PC-3 (cell line): Measurements from ENCODE around the gene JOSD1. TPM values are rescaled to one million over a fixed set of nuclear protein-coding genes. Genes with fewer than 3 reads are reported as not detected.

Source experiments
- ATAC-seq: fragments of 200-7000 bp; cut with Tn5 transposase; 2 replicates; pipeline ENCODE4 v1.9.1; 2020; ENCODE audit warnings: mild to moderate bottlenecking, moderate library complexity
- BruUV-seq: library from RNA; stranded (reverse); fragments of 400-500 nt; replicated peaks from 2 replicates; lab custom pipeline; 2021; lab: Mats Ljungman, UMichigan
- CTCF ChIA-PET: fragments of 300-600 bp; sonication (Branson Sonifier 250); formaldehyde crosslinking; loops from one replicate; lab custom pipeline; 2022; ENCODE audit warnings: antibody characterized with exemption; lab: Charles Lee
- POLR2A ChIA-PET: fragments of 300-600 bp; sonication (Branson Sonifier 250); formaldehyde crosslinking; loops from one replicate; lab custom pipeline; 2022; ENCODE audit warnings: antibody characterized with exemption; ENCODE audit not compliant: unreplicated experiment; lab: Charles Lee
- DNase-seq: peaks from one replicate; pipeline ENCODE4 v3.0.0-alpha.2; 2015
- H2AFZ ChIP-seq: fragments of 300-600 bp; sonication (generic); 2 replicates; pipeline ENCODE4 v1.6.0; 2016; ENCODE audit warnings: antibody characterized with exemption, low read length
- H3F3A ChIP-seq: fragments of 300-600 bp; sonication (generic); one replicate; pipeline ENCODE4 v1.6.0; 2017; ENCODE audit warnings: antibody characterized with exemption, low read length, control low read depth, mild to moderate bottlenecking; ENCODE audit not compliant: unreplicated experiment
- H3K27ac ChIP-seq: fragments of 300-600 bp; sonication (generic); 2 replicates; pipeline ENCODE4 v1.5.1; 2016; ENCODE audit warnings: mild to moderate bottlenecking, low read length
- H3K27me3 ChIP-seq: fragments of 300-600 bp; sonication (generic); 2 replicates; pipeline ENCODE4 v1.6.1; 2016; ENCODE audit warnings: low read length, mixed read lengths
- H3K36me3 ChIP-seq: fragments of 300-600 bp; sonication (generic); 2 replicates; pipeline ENCODE4 v1.6.1; 2016; ENCODE audit warnings: low read depth, mixed run types, low read length, mixed read lengths
- H3K4me1 ChIP-seq: fragments of 300-600 bp; sonication (generic); 2 replicates; pipeline ENCODE4 v1.5.1; 2016; ENCODE audit warnings: low read length; ENCODE audit not compliant: insufficient read depth
- H3K4me2 ChIP-seq: fragments of 300-600 bp; sonication (generic); 2 replicates; pipeline ENCODE4 v1.6.0; 2016; ENCODE audit warnings: low read length
- H3K4me3 ChIP-seq: fragments of 300-600 bp; sonication (generic); 2 replicates; pipeline ENCODE4 v1.5.1; 2016; ENCODE audit warnings: mild to moderate bottlenecking, low read length, mixed read lengths
- H3K79me2 ChIP-seq: fragments of 300-600 bp; sonication (generic); 2 replicates; pipeline ENCODE4 v1.6.1; 2017; ENCODE audit warnings: low read length, mixed read lengths
- H3K9ac ChIP-seq: fragments of 300-600 bp; sonication (generic); 2 replicates; pipeline ENCODE4 v1.6.0; 2016; ENCODE audit warnings: mild to moderate bottlenecking, low read length
- H3K9me2 ChIP-seq: fragments of 300-600 bp; sonication (generic); replicated peaks from 2 replicates; pipeline ENCODE4 v1.6.1; 2016; ENCODE audit warnings: mixed run types, low read length, mixed read lengths
- H3K9me3 ChIP-seq: fragments of 300-600 bp; sonication (generic); 2 replicates; pipeline ENCODE4 v1.6.1; 2016; ENCODE audit warnings: low read length, mixed read lengths
- H4K20me1 ChIP-seq: fragments of 300-600 bp; sonication (generic); 2 replicates; pipeline ENCODE4 v1.6.1; 2016; ENCODE audit warnings: low read length, mixed read lengths
- EZH2 ChIP-seq: fragments of 300-600 bp; sonication (generic); IDR thresholded peaks from one replicate; pipeline ENCODE4 v1.6.1; 2017; ENCODE audit warnings: antibody characterized with exemption, mild to moderate bottlenecking, low read length; ENCODE audit not compliant: unreplicated experiment
- EZH2phosphoT487 ChIP-seq: fragments of 300-600 bp; sonication (generic); IDR thresholded peaks from 2 replicates; pipeline ENCODE4 v1.6.1; 2018; ENCODE audit warnings: mild to moderate bottlenecking, antibody characterized with exemption, low read length, borderline replicate concordance
- intact Hi-C: fragments of 100-400 bp; cut with micrococcal nuclease; formaldehyde crosslinking; loops from 2 replicates; pipeline ENCODE4 v1.9.0; 2023
- total RNA-seq: library from RNA; depleted of rRNA; stranded (reverse); fragments of >200 nt; gene quantifications from 2 replicates; pipeline ENCODE4 v1.2.3, GENCODE V29; 2014
- TF ChIP-seq, protein P1 (sequence below): fragments of 300-600 bp; sonication (generic); conservative IDR thresholded peaks from 2 replicates; pipeline ENCODE4 v1.5.1; 2017; ENCODE audit warnings: antibody characterized with exemption, low read depth, mild to moderate bottlenecking, low read length

The JOSD1 gene
- total RNA-seq, 1 experiment from 2014 or later = 40.3 TPM

DNA sequence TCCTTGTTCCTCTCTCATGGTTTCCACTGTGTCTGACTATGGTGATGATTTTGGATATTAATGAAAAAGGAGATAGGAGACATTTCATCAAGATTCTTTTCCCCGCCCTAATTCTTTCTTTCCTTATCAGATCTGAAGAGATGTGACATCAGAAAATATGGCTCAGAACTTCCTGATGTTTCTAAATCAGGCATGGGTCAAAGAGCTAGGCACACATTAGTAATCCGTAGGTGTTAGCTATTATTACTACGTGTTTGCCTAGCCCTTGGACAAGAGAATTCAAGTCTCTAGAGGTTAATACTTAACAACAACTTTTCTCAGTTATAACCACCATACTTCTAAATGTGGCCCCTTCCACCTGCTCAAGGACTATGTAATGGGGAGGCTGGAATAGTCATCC is 5.8 kb downstream of the JOSD1 start:
- Histone ChIP-seq H3K4me3 (no peak overlapping the region), H3K9me3 (no peaks in the 10 kb centered on the region), H3K27me3 (no peaks in the 10 kb centered on the region), H3K79me2 (peaks cover 82% of the 10 kb centered on the region), H2AFZ (no peak overlapping the region), H3F3A (peaks cover 14% of the 10 kb centered on the region), H3K27ac (no peak overlapping the region), H4K20me1 (peaks cover 23% of the 10 kb centered on the region), H3K4me2 (no peak overlapping the region), H3K9ac (no peak overlapping the region), H3K9me2 (no peaks in the 10 kb centered on the region), H3K4me1 (peaks cover 30% of the 10 kb centered on the region), H3K36me3 (no peaks in the 10 kb centered on the region; the same call in 1 of the 2 replicates)
- ChIA-PET POLR2A (interaction anchor here (0.7 kb wide), 1 partner anchor 13 kb away, joined by 4 read pairs; the partner anchor contains the start of gene TOMM22), CTCF (interaction anchor here (0.7 kb wide), 1 partner anchor 20 kb away, joined by 11 read pairs; no protein-coding TSS in a partner anchor)
- ATAC-seq (no peak), DNase-seq (no peak)
- intact Hi-C loops = no loop called here
- no TSS peak for BruUV-seq
- TF ChIP-seq EZH2 (no peak), EZH2phosphoT487 (no peak)
- TF ChIP-seq, protein P1, sequence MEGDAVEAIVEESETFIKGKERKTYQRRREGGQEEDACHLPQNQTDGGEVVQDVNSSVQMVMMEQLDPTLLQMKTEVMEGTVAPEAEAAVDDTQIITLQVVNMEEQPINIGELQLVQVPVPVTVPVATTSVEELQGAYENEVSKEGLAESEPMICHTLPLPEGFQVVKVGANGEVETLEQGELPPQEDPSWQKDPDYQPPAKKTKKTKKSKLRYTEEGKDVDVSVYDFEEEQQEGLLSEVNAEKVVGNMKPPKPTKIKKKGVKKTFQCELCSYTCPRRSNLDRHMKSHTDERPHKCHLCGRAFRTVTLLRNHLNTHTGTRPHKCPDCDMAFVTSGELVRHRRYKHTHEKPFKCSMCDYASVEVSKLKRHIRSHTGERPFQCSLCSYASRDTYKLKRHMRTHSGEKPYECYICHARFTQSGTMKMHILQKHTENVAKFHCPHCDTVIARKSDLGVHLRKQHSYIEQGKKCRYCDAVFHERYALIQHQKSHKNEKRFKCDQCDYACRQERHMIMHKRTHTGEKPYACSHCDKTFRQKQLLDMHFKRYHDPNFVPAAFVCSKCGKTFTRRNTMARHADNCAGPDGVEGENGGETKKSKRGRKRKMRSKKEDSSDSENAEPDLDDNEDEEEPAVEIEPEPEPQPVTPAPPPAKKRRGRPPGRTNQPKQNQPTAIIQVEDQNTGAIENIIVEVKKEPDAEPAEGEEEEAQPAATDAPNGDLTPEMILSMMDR = no peak

GRCh38 chr22:38694049-38694448 is 6.7 kb downstream of the JOSD1 start:
- Histone ChIP-seq H3K79me2 (peaks cover 73% of the 10 kb centered on the region), H3K9ac (no peak overlapping the region), H2AFZ (no peak overlapping the region), H3K4me1 (peaks cover 30% of the 10 kb centered on the region), H3K36me3 (no peaks in the 10 kb centered on the region; the same call in 1 of the 2 replicates), H3K27me3 (no peaks in the 10 kb centered on the region), H3K4me3 (no peak overlapping the region), H4K20me1 (peaks cover 17% of the 10 kb centered on the region), H3K27ac (no peak overlapping the region), H3K9me2 (no peaks in the 10 kb centered on the region), H3F3A (peaks cover 14% of the 10 kb centered on the region), H3K4me2 (no peak overlapping the region), H3K9me3 (no peaks in the 10 kb centered on the region)
- ChIA-PET CTCF (interaction anchor here (0.7 kb wide), 1 partner anchor 20 kb away, joined by 11 read pairs; no protein-coding TSS in a partner anchor), POLR2A (no interaction called here)
- no TSS peak for BruUV-seq
- TF ChIP-seq, protein P1 = no peak
- no peak for TF ChIP-seq EZH2
- no peak for TF ChIP-seq EZH2phosphoT487
- ATAC-seq (no peak), DNase-seq (no peak)
- intact Hi-C loops = no loop called here

DNA sequence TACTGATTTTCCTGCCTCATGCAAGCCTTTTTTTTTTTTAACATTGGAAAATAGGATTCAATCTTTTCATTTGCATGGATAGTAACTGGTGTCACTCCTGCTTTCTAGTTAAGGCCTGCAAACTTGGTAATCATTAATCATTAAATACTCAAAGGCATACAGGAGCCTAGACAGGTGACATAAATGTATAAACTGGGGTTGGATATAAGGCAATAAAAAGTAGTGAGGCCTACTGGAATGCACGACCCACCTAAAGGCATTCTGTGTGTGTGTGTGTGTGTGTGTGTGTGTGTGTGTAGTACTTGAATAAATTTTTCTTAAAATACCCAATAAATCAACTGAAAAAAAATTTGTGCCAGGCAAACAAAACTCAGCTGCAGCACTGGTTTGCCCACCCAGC is 11.1 kb downstream of the JOSD1 start:
- Histone ChIP-seq H3K9me3 (no peaks in the 10 kb centered on the region), H3K79me2 (peaks cover 33% of the 10 kb centered on the region), H3K9me2 (no peaks in the 10 kb centered on the region), H3F3A (no peaks in the 10 kb centered on the region), H4K20me1 (no peaks in the 10 kb centered on the region), H3K27ac (no peak overlapping the region), H2AFZ (no peak overlapping the region), H3K9ac (no peak overlapping the region), H3K36me3 (peaks cover 18% of the 10 kb centered on the region), H3K4me2 (no peak overlapping the region), H3K27me3 (no peaks in the 10 kb centered on the region), H3K4me1 (no peaks in the 10 kb centered on the region), H3K4me3 (no peak overlapping the region)
- TF ChIP-seq, protein P1 = no peak
- TF ChIP-seq EZH2phosphoT487 = no peak
- no peak for TF ChIP-seq EZH2
- no TSS peak for BruUV-seq
- intact Hi-C loops = no loop called here
- ATAC-seq (no peak), DNase-seq (no peak)
- ChIA-PET CTCF (no interaction called here), POLR2A (no interaction called here)
